Measurements from ENCODE around the gene KLHL6. TPM values are rescaled to one million over a fixed set of nuclear protein-coding genes. Genes with fewer than 3 reads are reported as not detected.

KLHL6 gene
- total and polyA plus RNA-seq, 10 of the 15 experiments (the other 5 are each of a cell fraction or from before 2014, with no cell fraction given): 4.0 to 91.8 (median 24.4) TPM

DNA sequence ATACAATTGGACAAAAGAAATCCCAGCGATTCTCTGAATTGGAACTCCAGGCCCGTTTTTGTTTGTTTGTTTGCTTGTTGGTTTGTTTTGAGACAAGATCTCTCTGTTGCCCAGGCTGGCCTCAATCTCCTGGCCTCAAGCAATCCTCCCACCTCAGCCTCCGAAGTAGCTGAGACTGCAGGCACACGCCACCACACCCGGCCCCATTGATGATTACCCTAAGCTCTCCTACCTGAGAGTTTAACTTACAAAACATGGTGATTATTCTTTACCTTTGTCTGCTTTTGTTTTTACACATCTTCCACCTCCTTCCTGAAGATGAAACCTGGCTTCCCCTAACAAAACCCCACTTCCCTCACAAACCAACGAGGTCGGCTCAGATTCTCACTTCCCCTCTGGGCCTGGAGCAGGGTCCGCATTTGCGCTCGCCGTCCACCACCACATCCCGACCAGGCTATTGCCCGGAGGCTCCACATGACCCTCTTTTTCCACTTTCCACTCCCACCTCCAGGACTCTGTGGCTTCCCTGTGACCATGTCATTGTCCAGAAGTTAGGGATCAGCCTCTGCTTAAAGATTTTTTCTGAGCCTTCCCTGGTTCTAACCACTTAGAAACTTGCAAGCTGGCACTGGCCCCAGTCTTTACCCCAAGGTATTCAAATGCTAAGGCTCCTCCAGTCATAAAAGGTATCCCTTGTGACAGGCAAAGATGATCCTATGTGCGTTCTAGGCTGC is 14.8 kb downstream of the KLHL6 start (continued):
- TF ChIP-seq, protein P1, sequence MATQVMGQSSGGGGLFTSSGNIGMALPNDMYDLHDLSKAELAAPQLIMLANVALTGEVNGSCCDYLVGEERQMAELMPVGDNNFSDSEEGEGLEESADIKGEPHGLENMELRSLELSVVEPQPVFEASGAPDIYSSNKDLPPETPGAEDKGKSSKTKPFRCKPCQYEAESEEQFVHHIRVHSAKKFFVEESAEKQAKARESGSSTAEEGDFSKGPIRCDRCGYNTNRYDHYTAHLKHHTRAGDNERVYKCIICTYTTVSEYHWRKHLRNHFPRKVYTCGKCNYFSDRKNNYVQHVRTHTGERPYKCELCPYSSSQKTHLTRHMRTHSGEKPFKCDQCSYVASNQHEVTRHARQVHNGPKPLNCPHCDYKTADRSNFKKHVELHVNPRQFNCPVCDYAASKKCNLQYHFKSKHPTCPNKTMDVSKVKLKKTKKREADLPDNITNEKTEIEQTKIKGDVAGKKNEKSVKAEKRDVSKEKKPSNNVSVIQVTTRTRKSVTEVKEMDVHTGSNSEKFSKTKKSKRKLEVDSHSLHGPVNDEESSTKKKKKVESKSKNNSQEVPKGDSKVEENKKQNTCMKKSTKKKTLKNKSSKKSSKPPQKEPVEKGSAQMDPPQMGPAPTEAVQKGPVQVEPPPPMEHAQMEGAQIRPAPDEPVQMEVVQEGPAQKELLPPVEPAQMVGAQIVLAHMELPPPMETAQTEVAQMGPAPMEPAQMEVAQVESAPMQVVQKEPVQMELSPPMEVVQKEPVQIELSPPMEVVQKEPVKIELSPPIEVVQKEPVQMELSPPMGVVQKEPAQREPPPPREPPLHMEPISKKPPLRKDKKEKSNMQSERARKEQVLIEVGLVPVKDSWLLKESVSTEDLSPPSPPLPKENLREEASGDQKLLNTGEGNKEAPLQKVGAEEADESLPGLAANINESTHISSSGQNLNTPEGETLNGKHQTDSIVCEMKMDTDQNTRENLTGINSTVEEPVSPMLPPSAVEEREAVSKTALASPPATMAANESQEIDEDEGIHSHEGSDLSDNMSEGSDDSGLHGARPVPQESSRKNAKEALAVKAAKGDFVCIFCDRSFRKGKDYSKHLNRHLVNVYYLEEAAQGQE (IDR thresholded peaks at IDR 0.05; ENCODE audit: low read depth, low read length): no peak
- TF ChIP-seq RUNX3 (IDR thresholded peaks at IDR 0.05; ENCODE audit: low read length) (peak; percentile 88), KLF5 (IDR thresholded peaks at IDR 0.05; ENCODE audit: partially characterized antibody) (peak; percentile 20), POLR2AphosphoS5 (IDR thresholded peaks at IDR 0.05; ENCODE audit: low read length) (no peak), TBL1XR1 (IDR thresholded peaks at IDR 0.05; ENCODE audit: low read depth, low read length) (0 out of 2 replicates have a peak, but pooled peaks have one; percentile 29), TCF3 (IDR thresholded peaks at IDR 0.05; ENCODE audit: borderline replicate concordance, insufficient read depth, low read depth, low read length) (no peak), RELA (IDR thresholded peaks at IDR 0.05; ENCODE audit: borderline replicate concordance, partially characterized antibody) (peak; percentile 37), ZNF687 (IDR thresholded peaks at IDR 0.05) (peak; percentile 72; the same call in 1 of the 2 replicates), POLR2A (IDR thresholded peaks at IDR 0.05; ENCODE audit: low read depth, low read length) (no peak), PAX5 (IDR thresholded peaks at IDR 0.05; ENCODE audit: borderline replicate concordance, low read depth, low read length) (peak; percentile 58; the same call in 1 of the 2 replicates), GATAD2B (conservative IDR thresholded peaks at IDR 0.05; ENCODE audit: low read depth) (peak; percentile 79), TCF12 (IDR thresholded peaks at IDR 0.05; ENCODE audit: low read depth, low read length) (no peak), ETV6 (conservative IDR thresholded peaks at IDR 0.05 in 1 of 2, IDR thresholded peaks at IDR 0.05 in 1 of 2; ENCODE audit: borderline replicate concordance in 1 of 2, low read depth in 1 of 2) (peak in 1 of 2 experiments; percentile 96; a peak in 2 of 4 replicates), PBX3 (IDR thresholded peaks at IDR 0.05; ENCODE audit: insufficient replicate concordance, low read depth, low read length) (no peak)
- TF ChIP-seq, protein P2, sequence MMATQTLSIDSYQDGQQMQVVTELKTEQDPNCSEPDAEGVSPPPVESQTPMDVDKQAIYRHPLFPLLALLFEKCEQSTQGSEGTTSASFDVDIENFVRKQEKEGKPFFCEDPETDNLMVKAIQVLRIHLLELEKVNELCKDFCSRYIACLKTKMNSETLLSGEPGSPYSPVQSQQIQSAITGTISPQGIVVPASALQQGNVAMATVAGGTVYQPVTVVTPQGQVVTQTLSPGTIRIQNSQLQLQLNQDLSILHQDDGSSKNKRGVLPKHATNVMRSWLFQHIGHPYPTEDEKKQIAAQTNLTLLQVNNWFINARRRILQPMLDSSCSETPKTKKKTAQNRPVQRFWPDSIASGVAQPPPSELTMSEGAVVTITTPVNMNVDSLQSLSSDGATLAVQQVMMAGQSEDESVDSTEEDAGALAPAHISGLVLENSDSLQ (IDR thresholded peaks at IDR 0.05): no peak
